Measurements from ENCODE around the gene ZNF431.
"Not testable (repeated sequence)": the region's sequence is repeated elsewhere in the genome, so short reads cannot be mapped to it uniquely, and the experiment has no call there.

The ZNF431 gene

GRCh38 chr19:21148681-21149080 is 6.8 kb downstream of the ZNF431 start:
- no peak for DNase-seq

DNA sequence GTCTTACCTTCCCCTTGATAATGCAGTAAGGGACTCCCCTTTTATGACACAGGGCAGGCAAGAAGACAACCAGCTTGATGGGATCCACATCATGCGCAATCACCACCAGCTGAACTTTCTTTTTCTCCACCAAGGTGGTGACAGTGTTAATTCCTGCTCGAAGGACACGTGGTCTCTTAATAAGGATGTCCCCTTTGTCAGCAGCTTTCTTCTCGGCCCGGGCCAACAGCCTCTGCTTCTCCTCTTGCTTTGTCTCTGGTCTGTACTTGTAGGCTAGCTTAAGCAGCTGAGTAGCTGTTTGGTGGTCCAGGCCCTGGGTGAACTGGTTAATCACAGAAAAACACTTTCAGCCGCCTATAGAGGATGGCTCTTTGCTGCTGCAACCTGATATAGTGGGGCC is 8.0 kb downstream of the ZNF431 start:
- DNase-seq, result no peak

- DNase-seq, result no peak
These were observed 9.6 kb downstream of the ZNF431 start for GRCh38 chr19:21151460-21151859.

- DNase-seq, result no peak
These were observed 16.8 kb downstream of the ZNF431 start for GRCh38 chr19:21158523-21159135.

DNA sequence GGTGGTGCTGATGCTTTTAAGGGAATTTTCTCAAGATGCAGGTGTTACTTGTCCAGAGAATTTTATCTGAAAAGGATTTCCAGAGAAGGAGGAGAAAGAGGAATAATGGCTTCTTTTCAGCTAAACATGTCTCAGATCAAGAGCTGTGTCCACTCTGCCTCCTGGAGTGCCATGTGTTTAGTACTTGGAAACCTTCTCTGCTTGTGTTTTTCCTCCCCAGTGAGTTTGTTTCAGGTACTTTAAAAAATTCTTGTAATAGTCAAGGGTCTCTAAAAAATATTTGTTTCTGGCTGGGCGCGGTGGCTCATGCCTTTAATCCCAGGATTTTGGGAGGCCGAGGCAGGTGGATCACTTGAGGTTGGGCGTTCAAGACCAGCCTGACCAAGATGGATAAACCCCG is 22.7 kb downstream of the ZNF431 start:
- no peak for DNase-seq

DNA sequence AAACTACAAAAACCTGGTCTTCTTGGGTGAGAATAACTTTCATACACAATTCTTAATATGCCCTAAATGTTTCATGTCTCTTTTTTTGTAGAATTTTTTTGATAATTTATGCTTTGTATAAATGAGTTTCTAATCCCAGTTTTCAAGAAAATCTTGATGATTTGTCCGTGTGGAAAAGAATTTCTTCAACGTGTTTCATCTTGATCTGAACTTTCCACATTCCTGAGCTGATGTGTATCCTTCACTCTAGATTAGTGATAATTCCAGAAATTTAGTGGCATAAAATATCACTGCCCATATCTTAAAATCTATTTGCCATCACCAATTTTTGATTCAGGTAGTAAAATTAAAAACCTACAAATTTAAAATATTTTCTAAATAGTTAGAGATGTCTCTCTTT is 24.6 kb downstream of the ZNF431 start:
- no peak for DNase-seq

DNA sequence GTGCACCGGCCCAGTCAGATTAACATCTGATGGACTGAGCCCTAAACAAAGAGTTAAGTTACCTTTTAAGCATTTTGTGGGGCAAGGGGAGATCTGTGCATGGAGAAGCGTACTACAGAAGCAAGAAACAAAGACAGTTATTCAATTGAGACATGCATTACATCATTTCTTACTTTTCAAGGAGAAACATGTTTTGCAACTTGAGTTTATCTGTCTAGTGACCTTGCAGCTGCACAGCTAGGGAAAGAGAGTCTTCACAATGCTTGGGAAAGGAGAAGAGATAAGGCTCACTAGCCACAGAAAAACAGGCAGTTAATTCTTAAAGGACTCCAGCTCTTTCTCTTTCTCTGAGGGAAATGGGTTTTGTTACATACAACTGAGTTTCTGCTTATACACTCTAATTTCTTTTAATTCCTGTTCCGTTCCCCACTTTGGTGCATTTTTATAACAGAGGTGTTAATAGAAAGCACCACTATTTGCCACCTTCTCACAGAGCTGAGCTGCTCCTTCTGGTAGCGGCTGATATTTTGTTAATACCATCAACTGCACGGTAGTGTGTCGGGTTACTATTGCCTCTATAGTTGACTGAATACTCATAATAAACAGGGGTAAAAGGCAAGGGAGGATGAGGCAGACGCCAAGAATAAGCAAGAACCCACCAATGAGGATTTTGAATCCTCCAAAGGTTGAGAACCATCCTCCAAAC is 55.9 kb downstream of the ZNF431 start:
- DNase-seq, result no peak

DNA sequence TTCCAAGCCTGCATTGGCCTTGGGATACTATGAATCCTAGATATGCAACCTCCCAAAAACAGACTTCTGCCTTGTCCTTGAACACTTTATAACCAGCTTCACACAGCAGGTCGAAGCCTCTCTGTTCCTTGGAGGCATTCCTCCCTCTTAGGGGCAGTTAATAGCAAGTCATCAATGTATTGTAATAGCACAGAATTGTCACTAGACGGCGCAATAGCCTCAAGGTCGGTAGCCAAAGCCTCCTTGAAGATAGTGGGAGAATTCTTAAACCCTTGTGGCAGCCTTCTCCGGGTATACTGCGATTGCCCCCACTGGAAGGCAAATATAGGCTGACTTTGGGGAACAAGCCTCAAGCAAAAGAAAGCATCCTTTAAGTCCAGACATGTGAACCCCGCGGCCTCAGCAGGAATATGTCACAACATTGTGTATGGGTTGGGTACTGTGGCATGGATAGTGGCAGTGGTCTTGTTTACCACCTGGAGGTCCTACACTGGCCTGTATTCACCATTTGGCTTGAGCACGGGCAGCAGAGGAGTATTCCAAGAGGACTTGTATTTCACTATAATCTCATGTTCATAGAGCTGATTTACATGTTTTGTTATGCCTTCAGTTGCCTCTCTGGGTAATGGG is 61.1 kb downstream of the ZNF431 start:
- peak; percentile 25 for DNase-seq

DNA sequence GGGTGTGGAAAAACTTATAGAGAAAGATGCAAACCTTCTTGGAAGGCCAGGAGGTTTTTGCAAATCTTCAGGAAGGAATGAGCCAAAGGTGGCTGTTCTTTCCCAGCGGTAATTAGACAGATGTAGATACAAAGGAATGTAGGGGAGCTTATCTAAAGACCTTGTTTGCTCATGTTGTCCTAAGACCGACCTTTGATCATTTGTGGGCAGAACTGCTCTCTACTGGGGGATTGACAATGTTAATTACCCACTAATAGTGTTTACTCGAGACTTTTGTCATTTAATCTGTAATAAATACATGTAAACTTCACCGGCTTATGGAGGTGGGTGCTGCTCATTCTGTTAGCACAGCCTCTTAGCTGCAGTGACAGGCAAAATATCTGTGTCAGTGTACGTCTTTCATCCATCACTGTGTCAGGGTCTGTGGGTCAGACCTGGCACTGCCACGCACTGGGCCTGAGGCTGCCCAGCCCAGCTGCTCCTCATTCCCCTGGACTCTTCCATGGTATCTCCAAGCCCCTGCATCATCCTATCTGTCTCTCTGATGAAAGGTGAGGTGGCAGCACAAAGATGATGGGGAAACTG is 68.3 kb downstream of the ZNF431 start:
- no peak for DNase-seq

- DNase-seq, result no peak
These were observed 79.9 kb downstream of the ZNF431 start for GRCh38 chr19:21221693-21222092.

DNA sequence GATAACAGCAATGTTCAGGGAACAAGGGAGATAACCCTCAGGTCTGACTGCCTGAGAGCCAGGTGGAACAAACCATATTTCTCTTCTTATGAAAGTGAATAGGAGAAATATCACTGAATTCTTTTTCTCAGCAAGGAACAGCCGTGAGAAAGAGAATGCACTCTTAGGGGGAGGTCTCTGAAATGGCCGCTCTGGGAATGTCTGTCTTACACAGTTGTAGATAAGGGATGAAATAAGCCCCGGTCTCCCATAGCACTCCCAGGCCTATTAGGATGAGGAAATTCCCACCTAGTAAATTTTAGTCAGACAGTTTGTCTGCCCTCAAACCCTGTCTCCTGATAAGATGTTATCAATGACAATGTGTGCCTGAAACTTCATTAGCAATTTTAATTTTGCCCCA is 88.1 kb downstream of the ZNF431 start:
- not testable (repeated sequence) for DNase-seq

DNA sequence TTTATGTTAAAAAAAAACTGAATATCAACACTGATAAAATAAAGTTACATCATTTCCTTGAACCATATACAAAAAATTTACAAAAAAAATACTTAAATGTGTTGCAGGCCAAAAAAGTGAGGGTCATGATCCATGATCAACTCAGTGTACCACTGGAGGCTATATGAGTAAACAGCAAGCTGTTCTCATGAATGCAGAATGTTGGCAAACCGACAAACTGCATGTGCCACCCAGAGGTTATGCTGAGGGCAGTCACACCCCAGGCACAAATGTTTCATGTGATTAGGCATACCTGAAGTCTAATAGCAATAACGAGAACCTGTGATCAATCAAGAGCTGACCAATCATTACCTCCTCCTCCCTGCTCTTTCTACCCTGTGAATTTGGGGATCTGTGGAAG is 91.9 kb downstream of the ZNF431 start:
- no peak for DNase-seq

DNA sequence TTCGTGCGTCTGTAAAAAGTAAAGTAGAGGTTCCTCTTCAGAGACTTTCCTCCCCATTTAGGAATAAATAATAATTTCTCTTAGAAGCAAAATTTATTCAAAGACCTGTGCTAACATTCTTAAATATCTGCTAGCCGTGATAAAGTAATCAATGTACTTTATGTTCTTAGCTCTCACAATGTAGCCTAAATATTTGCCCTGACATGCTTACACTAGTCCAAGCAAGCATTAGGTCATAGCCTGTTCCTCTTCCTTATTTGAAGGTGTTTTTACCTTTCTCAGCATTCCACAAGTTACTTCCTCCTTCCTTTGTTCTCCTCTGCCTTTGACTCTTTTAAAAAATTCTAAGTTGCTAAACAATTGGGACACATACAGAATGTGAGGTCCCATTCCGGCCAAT is 94.9 kb downstream of the ZNF431 start:
- DNase-seq, result not testable (repeated sequence)

DNA sequence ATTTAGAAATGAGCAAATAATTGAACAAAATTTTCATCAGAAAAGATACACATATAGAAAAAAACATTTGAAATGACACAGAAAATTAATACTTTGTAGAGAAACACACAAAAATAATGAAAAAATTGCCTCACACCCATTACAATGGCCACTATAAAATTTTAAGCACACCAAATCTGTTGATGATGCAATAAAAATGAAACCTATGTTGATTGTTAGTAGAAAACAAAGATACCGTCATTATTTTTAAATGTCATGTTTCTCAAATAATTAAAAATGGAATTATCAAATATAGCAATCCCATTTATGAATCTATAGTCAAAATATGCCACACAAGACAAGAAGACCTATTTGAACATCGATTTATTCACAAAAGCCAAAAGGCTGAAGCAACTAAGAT is 96.8 kb downstream of the ZNF431 start:
- no peak for DNase-seq

Data from NCI-H1694 (cell line).